IPS DF 19.7 (cell line): ENCODE data around the gene HK2.

ENCODE experiments used
- DNase-seq: peaks from one replicate; pipeline ENCODE4 v3.0.0-alpha.2; 2013; ENCODE audit warnings: low read depth, low spot score

The HK2 gene

GRCh38 chr2:74937221-74937880 lies 103.4 kb downstream of the HK2 start:
- DNase-seq = no peak

- no peak for DNase-seq
These were observed 104.3 kb downstream of the HK2 start for GRCh38 chr2:74938264-74938663.

GRCh38 chr2:74939919-74940812 lies 106.2 kb downstream of the HK2 start:
- no peak for DNase-seq

GRCh38 chr2:74941284-74941683 lies 107.4 kb downstream of the HK2 start:
- DNase-seq = no peak

- DNase-seq = no peak
These were observed 108.3 kb downstream of the HK2 start for GRCh38 chr2:74942263-74942662.
